GM12878 (cell line): ENCODE results near the gene ANO9.

Source experiments
- EP300 ChIP-seq, 2 experiments: fragments of 150-350 bp in 1 of 2; IDR thresholded peaks; 2 replicates each; pipeline ENCODE4 v1.6.1; 2011 to 2012; ENCODE audit warnings: low read depth in 2 of 2, low read length in 2 of 2, borderline replicate concordance in 1 of 2, improper control_type of control experiment in 1 of 2, inconsistent platforms in 1 of 2; ENCODE audit not compliant: control insufficient read depth in 1 of 2
- EZH2 ChIP-seq: IDR thresholded peaks from 2 replicates; pipeline ENCODE4 v1.6.1; 2012; ENCODE audit warnings: low read depth, mild to moderate bottlenecking, control low read depth, inconsistent platforms, low read length, borderline replicate concordance; ENCODE audit not compliant: control insufficient read depth
- POLR2A ChIP-seq: IDR thresholded peaks from 2 replicates; pipeline ENCODE4 v1.6.1; 2011; ENCODE audit warnings: low read depth, mild to moderate bottlenecking, low read length
- POLR2AphosphoS5 ChIP-seq: IDR thresholded peaks from 2 replicates; pipeline ENCODE4 v1.6.1; 2011; ENCODE audit warnings: mild to moderate bottlenecking, low read length, inconsistent platforms
- SMC3 ChIP-seq: IDR thresholded peaks from 2 replicates; pipeline ENCODE4 v1.6.1; 2011; ENCODE audit warnings: low read length, improper control_type of control experiment, borderline replicate concordance
- ZNF274 ChIP-seq: IDR thresholded peaks from one replicate; pipeline ENCODE4 v1.8.0; 2011; ENCODE audit not compliant: insufficient read length, insufficient read depth
- TF ChIP-seq, protein P1 (sequence below): IDR thresholded peaks from 2 replicates; pipeline ENCODE4 v1.6.1; 2012; ENCODE audit warnings: mild to moderate bottlenecking, low read depth, low read length
- TF ChIP-seq, protein P2 (sequence below), 3 experiments: IDR thresholded peaks in 2 of 3; conservative IDR thresholded peaks in 1 of 3; 2 replicates each; pipeline ENCODE4 v1.5.1; 2011; ENCODE audit warnings: low read depth in 3 of 3, low read length in 3 of 3, mild to moderate bottlenecking in 3 of 3, control low read depth in 2 of 3, moderate library complexity in 2 of 3, inconsistent platforms in 1 of 3, mixed read lengths in 1 of 3; ENCODE audit not compliant: control insufficient read depth in 2 of 3, insufficient read depth in 1 of 3; ENCODE audit errors: extremely low read depth in 1 of 3

DNA sequence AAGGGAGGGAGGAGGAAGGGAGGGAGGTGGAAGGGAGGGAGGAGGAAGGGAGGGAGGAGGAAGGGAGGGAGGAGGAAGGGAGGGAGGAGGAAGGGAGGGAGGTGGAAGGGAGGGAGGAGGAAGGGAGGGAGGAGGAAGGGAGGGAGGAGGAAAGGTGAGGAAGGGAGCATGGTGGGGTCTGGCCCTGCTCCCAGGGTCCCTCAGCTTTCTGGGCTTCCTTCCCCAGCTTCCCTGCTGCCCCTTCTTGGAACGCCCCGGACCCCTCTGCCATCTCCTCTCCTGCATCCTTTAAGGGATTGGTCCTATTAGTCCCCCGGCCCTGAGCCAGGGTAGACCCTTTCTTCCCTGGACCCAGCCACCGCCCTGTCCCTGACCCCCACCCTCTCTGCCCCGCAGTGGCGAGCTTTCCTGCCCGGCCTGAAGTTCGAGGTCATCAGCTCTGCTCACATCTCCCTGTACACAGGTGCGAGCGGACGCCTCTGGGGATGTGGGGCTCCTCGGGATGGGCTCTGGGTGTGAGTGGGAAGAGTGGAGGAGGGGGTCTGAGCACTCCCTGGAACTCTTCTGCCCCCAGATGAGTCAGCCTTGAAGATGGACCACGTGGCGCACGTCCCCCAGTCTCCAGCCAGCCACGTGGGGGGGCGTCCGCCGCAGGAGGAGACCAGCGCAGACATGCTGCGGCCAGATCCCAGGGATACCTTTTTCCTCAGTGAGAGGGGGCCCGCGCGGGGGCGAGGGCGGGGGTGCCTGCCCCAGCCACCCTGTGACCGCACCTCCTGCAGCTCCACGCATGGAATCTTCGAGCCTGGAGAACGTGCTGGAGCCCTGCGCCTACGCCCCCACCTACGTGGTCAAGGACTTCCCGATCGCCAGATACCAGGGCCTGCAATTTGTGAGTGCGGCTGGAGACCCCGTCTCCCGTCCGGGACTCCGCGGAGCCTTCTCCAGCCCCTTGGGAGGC is 66.5 kb downstream of the ANO9 start:
- TF ChIP-seq POLR2AphosphoS5, result no peak
- TF ChIP-seq, protein P1, sequence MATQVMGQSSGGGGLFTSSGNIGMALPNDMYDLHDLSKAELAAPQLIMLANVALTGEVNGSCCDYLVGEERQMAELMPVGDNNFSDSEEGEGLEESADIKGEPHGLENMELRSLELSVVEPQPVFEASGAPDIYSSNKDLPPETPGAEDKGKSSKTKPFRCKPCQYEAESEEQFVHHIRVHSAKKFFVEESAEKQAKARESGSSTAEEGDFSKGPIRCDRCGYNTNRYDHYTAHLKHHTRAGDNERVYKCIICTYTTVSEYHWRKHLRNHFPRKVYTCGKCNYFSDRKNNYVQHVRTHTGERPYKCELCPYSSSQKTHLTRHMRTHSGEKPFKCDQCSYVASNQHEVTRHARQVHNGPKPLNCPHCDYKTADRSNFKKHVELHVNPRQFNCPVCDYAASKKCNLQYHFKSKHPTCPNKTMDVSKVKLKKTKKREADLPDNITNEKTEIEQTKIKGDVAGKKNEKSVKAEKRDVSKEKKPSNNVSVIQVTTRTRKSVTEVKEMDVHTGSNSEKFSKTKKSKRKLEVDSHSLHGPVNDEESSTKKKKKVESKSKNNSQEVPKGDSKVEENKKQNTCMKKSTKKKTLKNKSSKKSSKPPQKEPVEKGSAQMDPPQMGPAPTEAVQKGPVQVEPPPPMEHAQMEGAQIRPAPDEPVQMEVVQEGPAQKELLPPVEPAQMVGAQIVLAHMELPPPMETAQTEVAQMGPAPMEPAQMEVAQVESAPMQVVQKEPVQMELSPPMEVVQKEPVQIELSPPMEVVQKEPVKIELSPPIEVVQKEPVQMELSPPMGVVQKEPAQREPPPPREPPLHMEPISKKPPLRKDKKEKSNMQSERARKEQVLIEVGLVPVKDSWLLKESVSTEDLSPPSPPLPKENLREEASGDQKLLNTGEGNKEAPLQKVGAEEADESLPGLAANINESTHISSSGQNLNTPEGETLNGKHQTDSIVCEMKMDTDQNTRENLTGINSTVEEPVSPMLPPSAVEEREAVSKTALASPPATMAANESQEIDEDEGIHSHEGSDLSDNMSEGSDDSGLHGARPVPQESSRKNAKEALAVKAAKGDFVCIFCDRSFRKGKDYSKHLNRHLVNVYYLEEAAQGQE, result no peak
- TF ChIP-seq, protein P2, sequence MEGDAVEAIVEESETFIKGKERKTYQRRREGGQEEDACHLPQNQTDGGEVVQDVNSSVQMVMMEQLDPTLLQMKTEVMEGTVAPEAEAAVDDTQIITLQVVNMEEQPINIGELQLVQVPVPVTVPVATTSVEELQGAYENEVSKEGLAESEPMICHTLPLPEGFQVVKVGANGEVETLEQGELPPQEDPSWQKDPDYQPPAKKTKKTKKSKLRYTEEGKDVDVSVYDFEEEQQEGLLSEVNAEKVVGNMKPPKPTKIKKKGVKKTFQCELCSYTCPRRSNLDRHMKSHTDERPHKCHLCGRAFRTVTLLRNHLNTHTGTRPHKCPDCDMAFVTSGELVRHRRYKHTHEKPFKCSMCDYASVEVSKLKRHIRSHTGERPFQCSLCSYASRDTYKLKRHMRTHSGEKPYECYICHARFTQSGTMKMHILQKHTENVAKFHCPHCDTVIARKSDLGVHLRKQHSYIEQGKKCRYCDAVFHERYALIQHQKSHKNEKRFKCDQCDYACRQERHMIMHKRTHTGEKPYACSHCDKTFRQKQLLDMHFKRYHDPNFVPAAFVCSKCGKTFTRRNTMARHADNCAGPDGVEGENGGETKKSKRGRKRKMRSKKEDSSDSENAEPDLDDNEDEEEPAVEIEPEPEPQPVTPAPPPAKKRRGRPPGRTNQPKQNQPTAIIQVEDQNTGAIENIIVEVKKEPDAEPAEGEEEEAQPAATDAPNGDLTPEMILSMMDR (IDR thresholded peaks at IDR 0.05 in 2 of 3, conservative IDR thresholded peaks at IDR 0.05 in 1 of 3; ENCODE audit: control insufficient read depth in 2 of 3, extremely low read depth in 1 of 3, insufficient read depth in 1 of 3, low read depth in 3 of 3, low read length in 3 of 3), result no peak
- TF ChIP-seq ZNF274, result no peak
- no peak for TF ChIP-seq EP300 (IDR thresholded peaks at IDR 0.05; ENCODE audit: borderline replicate concordance in 1 of 2, control insufficient read depth in 1 of 2, low read depth in 2 of 2, low read length in 2 of 2)
- no peak for TF ChIP-seq EZH2
- no peak for TF ChIP-seq POLR2A
- no peak for TF ChIP-seq SMC3
